Trophoblast cell (in vitro differentiated cells and primary cell): ENCODE results near the gene KLHL35.
A peak's percentile ranks its signal among the peaks of the same experiment; 100 is the strongest.

Experiments used
- DNase-seq, 2 donors: peaks; one replicate each; pipeline ENCODE4 v3.0.0-alpha.2; 2016
- H2AFZ ChIP-seq: 2 replicates; pipeline ENCODE4 v1.6.1; 2013; ENCODE audit warnings: low read length, moderate library complexity, mild to moderate bottlenecking; ENCODE audit not compliant: insufficient read depth, poor library complexity
- H2AK5ac ChIP-seq: 2 replicates; pipeline ENCODE4 v1.6.1; 2013; ENCODE audit warnings: mild to moderate bottlenecking, low read length
- H2BK120ac ChIP-seq: 2 replicates; pipeline ENCODE4 v1.6.1; 2013; ENCODE audit warnings: low read length, mild to moderate bottlenecking, moderate library complexity; ENCODE audit not compliant: insufficient read depth, poor library complexity
- H2BK12ac ChIP-seq: 2 replicates; pipeline ENCODE4 v1.6.1; 2013; ENCODE audit warnings: mild to moderate bottlenecking, low read length, moderate library complexity
- H2BK5ac ChIP-seq: 2 replicates; pipeline ENCODE4 v1.6.1; 2013; ENCODE audit warnings: low read length, low read depth, moderate library complexity, mild to moderate bottlenecking; ENCODE audit not compliant: poor library complexity
- H3K14ac ChIP-seq: 2 replicates; pipeline ENCODE4 v1.6.1; 2013; ENCODE audit warnings: mild to moderate bottlenecking, low read length
- H3K18ac ChIP-seq: 2 replicates; pipeline ENCODE4 v1.6.1; 2013; ENCODE audit warnings: mild to moderate bottlenecking, low read length
- H3K23ac ChIP-seq: 2 replicates; pipeline ENCODE4 v1.6.1; 2013; ENCODE audit warnings: low read length
- H3K27ac ChIP-seq: 2 replicates; pipeline ENCODE4 v1.5.1; 2013; ENCODE audit warnings: low read depth, mild to moderate bottlenecking, inconsistent platforms, low read length, moderate library complexity
- H3K27me3 ChIP-seq: 2 replicates; pipeline ENCODE4 v1.6.1; 2013; ENCODE audit warnings: inconsistent platforms, mild to moderate bottlenecking, low read length, moderate library complexity; ENCODE audit not compliant: insufficient read depth
- H3K36me3 ChIP-seq, 2 experiments: 1 replicate in 1 of 2; 2 replicates in 1 of 2; pipeline ENCODE4 v1.6.1; 2013; ENCODE audit warnings: low read length in 2 of 2, mild to moderate bottlenecking in 2 of 2, moderate library complexity in 1 of 2; ENCODE audit not compliant: insufficient read depth in 2 of 2, control insufficient read depth in 1 of 2
- H3K4ac ChIP-seq: 2 replicates; pipeline ENCODE4 v1.6.1; 2013; ENCODE audit warnings: low read depth, mild to moderate bottlenecking, low read length, moderate library complexity
- H3K4me1 ChIP-seq, 2 experiments: 1 replicate in 1 of 2; 2 replicates in 1 of 2; pipeline ENCODE4 v1.6.1; 2013; ENCODE audit warnings: low read length in 2 of 2, mild to moderate bottlenecking in 2 of 2, moderate library complexity in 1 of 2; ENCODE audit not compliant: insufficient read depth in 2 of 2, control insufficient read depth in 1 of 2
- H3K4me2 ChIP-seq: 2 replicates; pipeline ENCODE4 v1.6.1; 2013; ENCODE audit warnings: inconsistent platforms, mild to moderate bottlenecking, low read length, moderate library complexity
- H3K4me3 ChIP-seq: 2 replicates; pipeline ENCODE4 v1.5.1; 2013; ENCODE audit warnings: mild to moderate bottlenecking, low read depth, low read length, inconsistent platforms
- H3K79me1 ChIP-seq: one replicate; pipeline ENCODE4 v1.6.1; 2013; ENCODE audit warnings: low read length
- H3K79me2 ChIP-seq: 2 replicates; pipeline ENCODE4 v1.6.1; 2013; ENCODE audit warnings: low read length, mild to moderate bottlenecking; ENCODE audit not compliant: control insufficient read depth, insufficient read depth, poor library complexity
- H3K9ac ChIP-seq: 2 replicates; pipeline ENCODE4 v1.6.1; 2013; ENCODE audit warnings: mild to moderate bottlenecking, low read length
- H3K9me3 ChIP-seq: 2 replicates; pipeline ENCODE4 v1.6.1; 2013; ENCODE audit warnings: low read depth, mild to moderate bottlenecking, control low read depth, inconsistent platforms, low read length; ENCODE audit not compliant: insufficient read depth
- H4K12ac ChIP-seq: 2 replicates; pipeline ENCODE4 v1.6.1; 2013; ENCODE audit warnings: low read depth, mild to moderate bottlenecking, low read length, moderate library complexity
- H4K8ac ChIP-seq: 2 replicates; pipeline ENCODE4 v1.6.1; 2013; ENCODE audit warnings: low read depth, mild to moderate bottlenecking, low read length, moderate library complexity
- H4K91ac ChIP-seq: one replicate; pipeline ENCODE4 v1.6.1; 2013; ENCODE audit warnings: low read depth, mild to moderate bottlenecking, low read length, moderate library complexity
- WGBS: extraction: QIAGEN DNeasy Blood & Tissue Kit; methylation state at CpG from one replicate; pipeline ENCODE4 v1.1.7; 2013; ENCODE audit warnings: missing lambda C conversion rate; ENCODE audit not compliant: insufficient read length, insufficient coverage; ENCODE audit errors: extremely low coverage; 5-methylcytosine and 5-hydroxymethylcytosine counted together

KLHL35 gene

GRCh38 chr11:75454987-75455386 lies 22.0 kb upstream of the KLHL35 start:
- Histone ChIP-seq H3K79me2 (no peaks in the 10 kb centered on the region), H3K36me3 (no peaks in the 10 kb centered on the region), H2AK5ac (no peak overlapping the region), H3K4me3 (no peak overlapping the region), H3K18ac (no peak overlapping the region), H2BK120ac (no peak overlapping the region), H3K9me3 (no peaks in the 10 kb centered on the region), H3K27me3 (no peaks in the 10 kb centered on the region), H4K12ac (no peak overlapping the region), H3K27ac (no peak overlapping the region), H3K14ac (no peak overlapping the region), H4K91ac (no peak overlapping the region), H3K9ac (no peak overlapping the region), H2AFZ (no peak overlapping the region), H3K4me2 (no peak overlapping the region), H3K4ac (no peak overlapping the region), H2BK5ac (no peak overlapping the region), H2BK12ac (no peak overlapping the region), H3K23ac (no peak overlapping the region), H3K4me1 (no peaks in the 10 kb centered on the region), H3K79me1 (no peaks in the 10 kb centered on the region), H4K8ac (no peak overlapping the region)
- WGBS: no CpG with 5 or more reads among the region's 5 CpGs
- no peak for DNase-seq

GRCh38 chr11:75453916-75454655 lies 21.1 kb upstream of the KLHL35 start:
- no peak overlapping the region for H3K4me2 ChIP-seq
- H2BK120ac ChIP-seq: no peak overlapping the region
- H3K4me1 ChIP-seq: no peaks in the 10 kb centered on the region
- WGBS: no CpG with 5 or more reads among the region's 9 CpGs
- H3K79me1 ChIP-seq: no peaks in the 10 kb centered on the region
- H2AFZ ChIP-seq: no peak overlapping the region
- no peak overlapping the region for H2BK5ac ChIP-seq
- no peak overlapping the region for H3K9ac ChIP-seq
- DNase-seq: peak in 1 of 2 donors; percentile 33
- no peak overlapping the region for H4K91ac ChIP-seq
- no peak overlapping the region for H2AK5ac ChIP-seq
- H3K79me2 ChIP-seq: no peaks in the 10 kb centered on the region
- H3K23ac ChIP-seq: no peak overlapping the region
- no peaks in the 10 kb centered on the region for H3K27me3 ChIP-seq
- H4K12ac ChIP-seq: no peak overlapping the region
- H3K4ac ChIP-seq: no peak overlapping the region
- no peaks in the 10 kb centered on the region for H3K9me3 ChIP-seq
- H3K36me3 ChIP-seq: no peaks in the 10 kb centered on the region
- no peak overlapping the region for H4K8ac ChIP-seq
- H2BK12ac ChIP-seq: no peak overlapping the region
- H3K14ac ChIP-seq: no peak overlapping the region
- no peak overlapping the region for H3K4me3 ChIP-seq
- no peak overlapping the region for H3K18ac ChIP-seq
- no peak overlapping the region for H3K27ac ChIP-seq

GRCh38 chr11:75450826-75451821 lies 18.1 kb upstream of the KLHL35 start:
- Histone ChIP-seq H3K79me1 (no peaks in the 10 kb centered on the region), H3K9me3 (no peaks in the 10 kb centered on the region), H3K4ac (no peak overlapping the region), H3K36me3 (no peaks in the 10 kb centered on the region), H2BK120ac (no peak overlapping the region), H3K79me2 (no peaks in the 10 kb centered on the region), H4K12ac (no peak overlapping the region), H3K4me3 (no peak overlapping the region), H2AFZ (no peak overlapping the region), H2BK12ac (no peak overlapping the region), H3K9ac (no peak overlapping the region), H4K91ac (no peak overlapping the region), H3K4me2 (no peak overlapping the region), H3K4me1 (no peaks in the 10 kb centered on the region), H3K27ac (no peak overlapping the region), H2AK5ac (no peak overlapping the region), H2BK5ac (no peak overlapping the region), H3K27me3 (no peaks in the 10 kb centered on the region), H3K23ac (no peak overlapping the region), H3K14ac (no peak overlapping the region), H3K18ac (no peak overlapping the region), H4K8ac (no peak overlapping the region)
- DNase-seq: peak in 1 of 2 donors; percentile 49
- no CpG with 5 or more reads among the region's 46 CpGs for WGBS

GRCh38 chr11:75450236-75450635 lies 17.2 kb upstream of the KLHL35 start:
- no peaks in the 10 kb centered on the region for H3K36me3 ChIP-seq
- no peak overlapping the region for H2BK5ac ChIP-seq
- H3K27ac ChIP-seq: no peak overlapping the region
- no peak overlapping the region for H3K14ac ChIP-seq
- H4K91ac ChIP-seq: no peak overlapping the region
- H3K27me3 ChIP-seq: no peaks in the 10 kb centered on the region
- H3K9ac ChIP-seq: no peak overlapping the region
- no peak overlapping the region for H3K23ac ChIP-seq
- DNase-seq: no peak
- no peak overlapping the region for H3K4ac ChIP-seq
- no peak overlapping the region for H3K4me3 ChIP-seq
- no peak overlapping the region for H2AFZ ChIP-seq
- H3K9me3 ChIP-seq: no peaks in the 10 kb centered on the region
- no peaks in the 10 kb centered on the region for H3K79me1 ChIP-seq
- no peak overlapping the region for H2BK12ac ChIP-seq
- no peak overlapping the region for H3K4me2 ChIP-seq
- H4K12ac ChIP-seq: no peak overlapping the region
- no peak overlapping the region for H4K8ac ChIP-seq
- no peaks in the 10 kb centered on the region for H3K79me2 ChIP-seq
- H2BK120ac ChIP-seq: no peak overlapping the region
- no peak overlapping the region for H2AK5ac ChIP-seq
- no CpG with 5 or more reads among the region's 7 CpGs for WGBS
- H3K18ac ChIP-seq: no peak overlapping the region
- H3K4me1 ChIP-seq: no peaks in the 10 kb centered on the region
